ENCODE measurements around the gene FIBP.

FIBP gene

DNA sequence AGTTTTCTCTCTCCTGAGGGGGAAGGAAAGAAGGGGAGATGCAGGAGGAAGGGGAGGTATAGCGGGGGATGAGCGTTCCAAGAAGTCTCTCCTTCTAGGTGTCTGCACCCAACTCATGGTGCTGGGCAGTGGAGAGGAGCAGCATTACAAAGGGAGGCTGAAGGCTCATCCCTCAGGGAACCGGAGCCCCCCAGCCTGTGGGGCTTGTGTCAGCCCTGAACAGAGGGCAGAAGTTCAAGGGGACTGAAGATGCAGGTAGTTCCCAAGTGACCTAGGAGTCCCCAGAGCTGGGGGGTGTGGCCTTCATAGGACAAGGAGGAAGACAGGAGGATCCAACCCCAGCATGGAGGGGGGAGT lies 28.8 kb upstream of the FIBP start:
- no peak for DNase-seq (ENCODE audit: low read depth)
- H3K4me3 ChIP-seq (ENCODE audit: low read depth, low read length): no peak overlapping the region
- TF ChIP-seq, protein P1, sequence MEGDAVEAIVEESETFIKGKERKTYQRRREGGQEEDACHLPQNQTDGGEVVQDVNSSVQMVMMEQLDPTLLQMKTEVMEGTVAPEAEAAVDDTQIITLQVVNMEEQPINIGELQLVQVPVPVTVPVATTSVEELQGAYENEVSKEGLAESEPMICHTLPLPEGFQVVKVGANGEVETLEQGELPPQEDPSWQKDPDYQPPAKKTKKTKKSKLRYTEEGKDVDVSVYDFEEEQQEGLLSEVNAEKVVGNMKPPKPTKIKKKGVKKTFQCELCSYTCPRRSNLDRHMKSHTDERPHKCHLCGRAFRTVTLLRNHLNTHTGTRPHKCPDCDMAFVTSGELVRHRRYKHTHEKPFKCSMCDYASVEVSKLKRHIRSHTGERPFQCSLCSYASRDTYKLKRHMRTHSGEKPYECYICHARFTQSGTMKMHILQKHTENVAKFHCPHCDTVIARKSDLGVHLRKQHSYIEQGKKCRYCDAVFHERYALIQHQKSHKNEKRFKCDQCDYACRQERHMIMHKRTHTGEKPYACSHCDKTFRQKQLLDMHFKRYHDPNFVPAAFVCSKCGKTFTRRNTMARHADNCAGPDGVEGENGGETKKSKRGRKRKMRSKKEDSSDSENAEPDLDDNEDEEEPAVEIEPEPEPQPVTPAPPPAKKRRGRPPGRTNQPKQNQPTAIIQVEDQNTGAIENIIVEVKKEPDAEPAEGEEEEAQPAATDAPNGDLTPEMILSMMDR (IDR thresholded peaks at IDR 0.05; ENCODE audit: low read depth, low read length): no peak
- TF ChIP-seq, protein P2, sequence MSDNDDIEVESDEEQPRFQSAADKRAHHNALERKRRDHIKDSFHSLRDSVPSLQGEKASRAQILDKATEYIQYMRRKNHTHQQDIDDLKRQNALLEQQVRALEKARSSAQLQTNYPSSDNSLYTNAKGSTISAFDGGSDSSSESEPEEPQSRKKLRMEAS (IDR thresholded peaks at IDR 0.05; ENCODE audit: low read depth, low read length): no peak
- TF ChIP-seq MYC (IDR thresholded peaks at IDR 0.05; ENCODE audit: low read depth, low read length) (no peak), POLR2A (IDR thresholded peaks at IDR 0.05; ENCODE audit: extremely low read depth, insufficient read length) (no peak)

DNA sequence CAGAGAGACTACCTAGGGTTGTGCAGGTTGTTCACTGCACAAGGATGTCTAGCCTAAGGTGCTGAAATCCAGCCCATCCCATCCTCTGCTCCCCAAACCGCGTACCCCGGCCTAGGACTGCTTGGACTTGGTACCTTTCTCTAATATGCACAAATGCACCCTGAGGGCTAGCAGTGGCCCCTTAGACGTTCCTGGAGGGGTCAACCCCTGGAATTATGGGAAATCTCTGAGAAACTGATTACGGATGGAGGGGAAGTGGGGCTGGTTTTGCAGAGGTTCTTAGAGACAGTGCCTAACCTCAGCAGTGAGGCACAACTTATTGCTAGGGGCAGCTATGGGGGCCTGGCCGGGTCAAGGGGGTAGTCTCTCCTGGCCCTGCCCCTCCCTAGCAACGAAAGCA lies 28.1 kb upstream of the FIBP start:
- TF ChIP-seq, protein P2 (IDR thresholded peaks at IDR 0.05; ENCODE audit: low read depth, low read length): no peak
- TF ChIP-seq, protein P1 (IDR thresholded peaks at IDR 0.05; ENCODE audit: low read depth, low read length): no peak
- TF ChIP-seq POLR2A (IDR thresholded peaks at IDR 0.05; ENCODE audit: extremely low read depth, insufficient read length) (no peak), MYC (IDR thresholded peaks at IDR 0.05; ENCODE audit: low read depth, low read length) (no peak)
- no peak overlapping the region for H3K4me3 ChIP-seq (ENCODE audit: low read depth, low read length)
- DNase-seq (ENCODE audit: low read depth): no peak

DNA sequence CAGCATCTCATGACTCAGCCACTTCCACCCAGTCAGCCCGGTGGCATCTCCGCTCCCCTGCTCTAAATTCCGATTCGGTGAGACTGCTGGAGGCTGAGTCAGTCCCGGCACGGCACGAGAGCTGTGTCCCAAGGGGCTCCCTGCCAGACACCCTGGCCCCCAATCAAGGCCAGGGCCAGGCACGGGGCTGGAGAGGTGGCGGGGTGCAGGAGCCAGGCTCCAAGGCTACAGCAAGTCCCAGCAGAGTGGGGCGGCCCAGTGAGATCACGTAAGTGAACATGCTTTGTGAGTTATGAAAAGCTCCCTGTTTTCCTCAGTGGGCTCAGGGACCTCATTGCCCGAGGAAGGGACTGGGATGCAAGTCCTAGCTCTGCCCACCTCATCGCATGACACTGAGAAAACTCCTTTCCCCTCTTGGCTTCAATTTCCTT lies 27.6 kb upstream of the FIBP start:
- peak overlapping the region; percentile 9 for H3K4me3 ChIP-seq (ENCODE audit: low read depth, low read length)
- no peak for TF ChIP-seq POLR2A (IDR thresholded peaks at IDR 0.05; ENCODE audit: extremely low read depth, insufficient read length)
- TF ChIP-seq, protein P2 (IDR thresholded peaks at IDR 0.05; ENCODE audit: low read depth, low read length): peak; percentile 24; the same call in 1 of the 2 replicates
- DNase-seq (ENCODE audit: low read depth): peak; percentile 96

DNA sequence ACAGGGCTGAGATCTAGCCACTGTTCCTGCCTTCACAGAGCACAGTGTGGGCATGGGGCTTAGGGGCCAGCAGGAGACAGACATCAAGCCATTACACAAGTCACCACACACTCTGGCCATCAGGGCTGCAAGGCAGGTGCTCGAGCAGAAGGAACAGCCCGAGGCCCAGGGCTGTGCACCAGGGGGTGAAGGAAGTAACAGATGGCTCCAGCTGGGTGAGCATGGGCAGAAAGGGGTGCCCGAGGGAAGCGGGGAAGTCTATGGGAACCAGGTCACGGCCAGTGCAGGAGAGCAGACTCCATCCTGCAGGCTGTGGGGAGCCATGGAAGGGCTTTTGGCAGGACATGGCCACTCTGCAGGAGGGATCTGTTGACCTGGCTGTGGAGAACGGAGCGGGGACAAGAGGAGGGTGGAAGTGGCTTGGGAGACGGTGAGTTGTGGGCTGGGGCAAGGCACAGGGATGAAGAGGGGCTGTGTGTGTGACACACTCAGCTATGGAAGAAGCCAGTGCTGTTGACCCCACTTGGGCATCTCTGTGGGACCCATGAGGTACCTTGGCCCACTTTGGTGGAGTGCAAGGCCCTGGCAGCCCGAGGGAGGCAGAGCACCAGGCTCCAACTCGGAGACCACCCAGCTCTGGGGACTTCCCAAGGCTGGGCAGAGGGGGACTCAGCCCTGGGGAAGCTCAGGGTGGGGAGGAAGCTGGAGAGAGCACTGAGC lies 27.0 kb upstream of the FIBP start:
- DNase-seq (ENCODE audit: low read depth): peak; percentile 73
- TF ChIP-seq, protein P2 (IDR thresholded peaks at IDR 0.05; ENCODE audit: low read depth, low read length): no peak
- TF ChIP-seq POLR2A (IDR thresholded peaks at IDR 0.05; ENCODE audit: extremely low read depth, insufficient read length) (no peak), MYC (IDR thresholded peaks at IDR 0.05; ENCODE audit: low read depth, low read length) (no peak)
- TF ChIP-seq, protein P1 (IDR thresholded peaks at IDR 0.05; ENCODE audit: low read depth, low read length): no peak
- peak overlapping the region; percentile 19 for H3K4me3 ChIP-seq (ENCODE audit: low read depth, low read length)

DNA sequence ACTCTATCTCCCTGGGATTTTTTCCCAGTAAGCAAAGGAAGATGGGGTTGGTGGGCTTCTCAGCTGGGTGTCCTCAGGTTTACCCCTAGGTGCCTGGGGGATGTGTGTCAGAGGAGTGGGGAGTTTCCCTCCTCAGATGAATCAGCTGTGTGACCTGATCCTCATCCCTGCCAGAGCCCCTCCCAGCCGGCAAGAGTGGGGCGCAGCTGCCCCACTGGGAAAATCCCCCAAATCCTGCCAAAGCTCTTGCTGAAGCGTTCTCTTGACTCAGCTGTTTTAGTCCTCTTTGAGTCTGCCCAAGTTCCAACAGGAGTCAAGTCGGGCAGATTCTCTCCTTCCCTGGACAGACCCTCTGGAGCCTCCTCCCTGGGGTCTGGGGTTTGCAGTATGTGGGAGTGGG lies 24.6 kb upstream of the FIBP start:
- no peak overlapping the region for H3K4me3 ChIP-seq (ENCODE audit: low read depth, low read length)
- TF ChIP-seq POLR2A (IDR thresholded peaks at IDR 0.05; ENCODE audit: extremely low read depth, insufficient read length) (no peak), MYC (IDR thresholded peaks at IDR 0.05; ENCODE audit: low read depth, low read length) (no peak)
- TF ChIP-seq, protein P1 (IDR thresholded peaks at IDR 0.05; ENCODE audit: low read depth, low read length): no peak
- TF ChIP-seq, protein P2 (IDR thresholded peaks at IDR 0.05; ENCODE audit: low read depth, low read length): no peak
- no peak for DNase-seq (ENCODE audit: low read depth)

DNA sequence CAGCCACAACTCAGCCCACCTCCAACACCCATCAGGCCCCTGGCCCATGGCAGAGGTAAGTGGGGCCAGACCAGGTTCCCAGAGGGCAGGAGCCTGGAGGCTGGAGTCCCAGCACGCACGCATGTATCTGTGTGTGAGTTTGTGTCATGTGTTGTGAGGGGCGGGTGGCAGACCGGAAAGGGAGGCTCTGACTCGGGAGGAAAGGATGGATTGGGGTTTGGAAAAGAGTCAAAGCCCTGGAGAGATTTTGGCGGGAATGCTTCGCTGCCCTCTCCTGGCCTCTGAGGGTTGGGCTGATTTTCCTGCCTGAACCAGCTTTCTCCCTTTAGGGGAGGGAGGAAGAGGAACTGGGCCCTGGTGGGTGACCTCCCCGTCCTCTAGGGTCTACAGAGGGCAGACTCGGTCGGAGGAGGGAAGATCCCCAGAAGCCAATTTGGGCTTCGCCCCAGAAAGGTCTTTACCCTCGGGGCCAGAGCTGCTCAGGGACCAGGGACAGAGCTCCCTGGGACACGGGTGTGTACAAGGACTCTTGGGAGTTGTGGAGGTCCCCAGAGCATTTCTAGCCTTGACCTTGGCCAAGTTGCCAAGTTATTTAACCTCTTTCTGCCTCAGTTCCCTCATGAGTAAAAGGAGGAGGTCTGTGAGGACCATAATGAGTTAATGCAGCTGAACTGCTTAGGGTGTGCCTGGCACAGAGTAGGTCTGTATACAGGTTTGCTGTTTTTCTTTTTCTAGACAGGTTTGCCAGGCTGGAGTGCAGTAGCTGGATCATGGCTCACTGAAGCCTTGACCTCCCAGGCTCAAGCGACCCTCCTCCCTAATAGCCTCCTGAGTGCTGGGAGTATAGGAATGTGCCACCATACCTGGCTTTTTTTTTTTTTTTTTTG lies 23.7 kb upstream of the FIBP start:
- peak; percentile 77 for DNase-seq (ENCODE audit: low read depth)
- TF ChIP-seq, protein P1 (IDR thresholded peaks at IDR 0.05; ENCODE audit: low read depth, low read length): peak; percentile 59
- no peak for TF ChIP-seq POLR2A (IDR thresholded peaks at IDR 0.05; ENCODE audit: extremely low read depth, insufficient read length)
- H3K4me3 ChIP-seq (ENCODE audit: low read depth, low read length): no peak overlapping the region
